Mesenchymal stem cell (in vitro differentiated cells and primary cell): ENCODE data around the gene STX5.

Experiments
- DNase-seq: peaks from one replicate; pipeline ENCODE4 v3.0.0-alpha.2; 2013
- H2AFZ ChIP-seq: one replicate; pipeline ENCODE4 v1.6.1; 2013; ENCODE audit warnings: low read depth, mild to moderate bottlenecking, control low read depth, inconsistent platforms, low read length, moderate library complexity
- H2AK5ac ChIP-seq: 2 replicates; pipeline ENCODE4 v1.6.1; 2013; ENCODE audit warnings: low read length, moderate library complexity, mild to moderate bottlenecking, inconsistent platforms; ENCODE audit not compliant: severe bottlenecking
- H2BK120ac ChIP-seq: one replicate; pipeline ENCODE4 v1.6.1; 2013; ENCODE audit warnings: low read depth, mild to moderate bottlenecking, inconsistent platforms, low read length, moderate library complexity
- H2BK12ac ChIP-seq, 2 experiments: one replicate each; pipeline ENCODE4 v1.6.1; 2013; ENCODE audit warnings: inconsistent platforms in 2 of 2, low read length in 2 of 2, mild to moderate bottlenecking in 2 of 2, moderate library complexity in 2 of 2, control low read depth in 1 of 2
- H2BK15ac ChIP-seq: one replicate; pipeline ENCODE4 v1.6.1; 2013; ENCODE audit warnings: mild to moderate bottlenecking, low read depth, inconsistent platforms; ENCODE audit not compliant: poor library complexity, severe bottlenecking
- H2BK5ac ChIP-seq: 2 replicates; pipeline ENCODE4 v1.6.1; 2013; ENCODE audit warnings: low read depth, mild to moderate bottlenecking, low read length, control low read depth, inconsistent platforms; ENCODE audit not compliant: poor library complexity, severe bottlenecking
- H3K14ac ChIP-seq, 2 experiments: one replicate each; pipeline ENCODE4 v1.6.1; 2013; ENCODE audit warnings: inconsistent platforms in 2 of 2, low read length in 2 of 2, control low read depth in 1 of 2, mild to moderate bottlenecking in 1 of 2, moderate library complexity in 1 of 2
- H3K18ac ChIP-seq, 2 experiments: one replicate each; pipeline ENCODE4 v1.6.1; 2013; ENCODE audit warnings: inconsistent platforms in 2 of 2, low read length in 2 of 2, control low read depth in 1 of 2, low read depth in 1 of 2, mild to moderate bottlenecking in 1 of 2
- H3K23ac ChIP-seq, 2 experiments: one replicate each; pipeline ENCODE4 v1.6.1; 2013; ENCODE audit warnings: inconsistent platforms in 2 of 2, low read length in 2 of 2, mild to moderate bottlenecking in 2 of 2, moderate library complexity in 2 of 2, control low read depth in 1 of 2
- H3K27ac ChIP-seq: 2 replicates; pipeline ENCODE4 v1.5.1; 2013; ENCODE audit warnings: mild to moderate bottlenecking, moderate library complexity, low read length, control low read depth, inconsistent platforms; ENCODE audit not compliant: poor library complexity, severe bottlenecking
- H3K27me3 ChIP-seq, 2 experiments: 2 replicates each; pipeline versions ENCODE4 v1.6.1 to v1.7.0; 2013; ENCODE audit warnings: low read length in 2 of 2, mild to moderate bottlenecking in 2 of 2, moderate library complexity in 2 of 2, control low read depth in 1 of 2, inconsistent platforms in 1 of 2; ENCODE audit not compliant: control insufficient read depth in 1 of 2, insufficient read depth in 1 of 2
- H3K36me3 ChIP-seq, 2 experiments: 2 replicates each; pipeline versions ENCODE4 v1.6.1 to v1.7.0; 2013; ENCODE audit warnings: low read length in 2 of 2, control low read depth in 1 of 2, inconsistent platforms in 1 of 2, low read depth in 1 of 2, mild to moderate bottlenecking in 1 of 2; ENCODE audit not compliant: insufficient read depth in 2 of 2, control insufficient read depth in 1 of 2
- H3K4ac ChIP-seq, 2 experiments: one replicate each; pipeline ENCODE4 v1.6.1; 2013; ENCODE audit warnings: inconsistent platforms in 2 of 2, low read length in 2 of 2, mild to moderate bottlenecking in 2 of 2, moderate library complexity in 2 of 2, control low read depth in 1 of 2, low read depth in 1 of 2
- H3K4me1 ChIP-seq: 2 replicates; pipeline ENCODE4 v1.6.1; 2013; ENCODE audit warnings: low read depth, low read length, control low read depth; ENCODE audit not compliant: control insufficient read depth, insufficient read depth
- H3K4me2 ChIP-seq: 2 replicates; pipeline ENCODE4 v1.6.1; 2013; ENCODE audit warnings: low read length, mild to moderate bottlenecking, inconsistent platforms; ENCODE audit not compliant: poor library complexity, severe bottlenecking
- H3K4me3 ChIP-seq, 2 experiments: 2 replicates each; pipeline versions ENCODE4 v1.5.1 to v1.7.0; 2013; ENCODE audit warnings: low read length in 2 of 2, mild to moderate bottlenecking in 2 of 2, control low read depth in 1 of 2, low read depth in 1 of 2; ENCODE audit not compliant: insufficient read depth in 1 of 2
- H3K79me1 ChIP-seq: replicated peaks from 2 replicates; pipeline ENCODE4 v1.6.1; 2013; ENCODE audit warnings: mild to moderate bottlenecking, control low read depth, low read length, inconsistent platforms; ENCODE audit not compliant: poor library complexity, severe bottlenecking
- H3K9ac ChIP-seq: 2 replicates; pipeline ENCODE4 v1.7.0; 2013; ENCODE audit warnings: mild to moderate bottlenecking, low read length, moderate library complexity
- H3K9me3 ChIP-seq: 2 replicates; pipeline ENCODE4 v1.7.0; 2013; ENCODE audit warnings: mild to moderate bottlenecking, low read length; ENCODE audit not compliant: control insufficient read depth
- H4K8ac ChIP-seq: one replicate; pipeline ENCODE4 v1.6.1; 2013; ENCODE audit warnings: inconsistent platforms, mild to moderate bottlenecking, low read length, moderate library complexity
- H4K91ac ChIP-seq: one replicate; pipeline ENCODE4 v1.6.1; 2013; ENCODE audit warnings: mild to moderate bottlenecking, low read length, inconsistent platforms
- WGBS: methylation state at CpG from one replicate; pipeline ENCODE4 v1.1.7; 2013; ENCODE audit warnings: mixed read lengths; 5-methylcytosine and 5-hydroxymethylcytosine counted together

Gene STX5

GRCh38 chr11:62817129-62817528 lies 14.7 kb downstream of the STX5 start:
- WGBS, result 98% methylated on average over 4 of the region's 4 CpGs

GRCh38 chr11:62816557-62816956 lies 15.3 kb downstream of the STX5 start:
- Histone ChIP-seq H4K8ac (no peak overlapping the region), H3K9me3 (no peaks in the 10 kb centered on the region), H3K4me1 (no peaks in the 10 kb centered on the region), H3K36me3 (peaks cover 36 to 80% of the 10 kb centered on the region in 2 experiments), H3K4me2 (no peak overlapping the region), H3K9ac (no peak overlapping the region), H3K18ac (no peak overlapping the region), H2AK5ac (no peak overlapping the region), H3K4ac (no peak overlapping the region), H2BK5ac (no peak overlapping the region), H3K79me1 (no peaks in the 10 kb centered on the region), H3K27me3 (no peaks in the 10 kb centered on the region), H2BK120ac (no peak overlapping the region), H2AFZ (no peak overlapping the region), H4K91ac (no peak overlapping the region), H3K14ac (no peak overlapping the region), H3K23ac (no peak overlapping the region), H2BK12ac (no peak overlapping the region), H3K4me3 (no peak overlapping the region), H2BK15ac (no peak overlapping the region), H3K27ac (no peak overlapping the region)
- no peak for DNase-seq
- 100% methylated on average over 1 of the region's 8 CpGs for WGBS

More at GRCh38 chr11:62817129-62817528, 14.7 kb downstream of the STX5 start:
- Histone ChIP-seq H3K4ac (no peak overlapping the region), H3K14ac (no peak overlapping the region), H2BK5ac (no peak overlapping the region), H4K8ac (no peak overlapping the region), H4K91ac (no peak overlapping the region), H3K27me3 (no peaks in the 10 kb centered on the region), H3K79me1 (no peaks in the 10 kb centered on the region), H3K18ac (no peak overlapping the region), H3K4me1 (no peaks in the 10 kb centered on the region), H3K9me3 (no peaks in the 10 kb centered on the region), H2BK120ac (no peak overlapping the region), H2AFZ (no peak overlapping the region), H2BK15ac (no peak overlapping the region), H2AK5ac (no peak overlapping the region), H2BK12ac (no peak overlapping the region), H3K27ac (no peak overlapping the region), H3K4me3 (no peak overlapping the region), H3K4me2 (no peak overlapping the region), H3K9ac (no peak overlapping the region), H3K36me3 (peaks cover 42 to 86% of the 10 kb centered on the region in 2 experiments), H3K23ac (no peak overlapping the region)
- DNase-seq, result no peak

GRCh38 chr11:62811659-62812058 lies 20.2 kb downstream of the STX5 start:
- 87% methylated on average over 2 of the region's 2 CpGs for WGBS
- Histone ChIP-seq H3K23ac (no peak overlapping the region), H3K14ac (no peak overlapping the region), H3K4me3 (no peak overlapping the region), H3K27ac (no peak overlapping the region), H4K91ac (no peak overlapping the region), H3K4ac (no peak overlapping the region), H3K9me3 (no peaks in the 10 kb centered on the region), H3K36me3 (peaks cover 17 to 34% of the 10 kb centered on the region in 2 experiments), H2BK5ac (no peak overlapping the region), H3K4me1 (peaks cover 6% of the 10 kb centered on the region), H3K27me3 (no peaks in the 10 kb centered on the region), H3K9ac (no peak overlapping the region), H2BK12ac (no peak overlapping the region), H3K18ac (no peak overlapping the region), H3K79me1 (no peaks in the 10 kb centered on the region), H2AK5ac (no peak overlapping the region), H2AFZ (no peak overlapping the region), H4K8ac (no peak overlapping the region), H2BK15ac (no peak overlapping the region), H3K4me2 (no peak overlapping the region), H2BK120ac (no peak overlapping the region)
- DNase-seq, result no peak

- Histone ChIP-seq H3K4me2 (no peak overlapping the region), H3K4me1 (peaks cover 14% of the 10 kb centered on the region), H3K23ac (no peak overlapping the region), H2BK5ac (no peak overlapping the region), H3K18ac (no peak overlapping the region), H4K8ac (no peak overlapping the region), H2BK15ac (no peak overlapping the region), H2BK120ac (no peak overlapping the region), H3K79me1 (no peaks in the 10 kb centered on the region), H3K36me3 (peaks cover 13 to 25% of the 10 kb centered on the region in 2 experiments), H2AFZ (no peak overlapping the region), H3K9ac (no peak overlapping the region), H2AK5ac (no peak overlapping the region), H3K4me3 (no peak overlapping the region), H3K14ac (no peak overlapping the region), H4K91ac (no peak overlapping the region), H2BK12ac (no peak overlapping the region), H3K27ac (no peak overlapping the region), H3K27me3 (no peaks in the 10 kb centered on the region), H3K9me3 (no peaks in the 10 kb centered on the region), H3K4ac (no peak overlapping the region)
- DNase-seq, result no peak
- whole genome bisulfite sequencing, result 87% methylated on average over 1 of the region's 1 CpG
These were observed 21.1 kb downstream of the STX5 start for GRCh38 chr11:62810748-62811147.
